ENCODE results near the gene PHLPP1. TPM values are rescaled to one million over a fixed set of nuclear protein-coding genes. Genes with fewer than 3 reads are reported as not detected.

The PHLPP1 gene
- total RNA-seq, 1 donor from 2014 or later = 13.3 TPM

DNA sequence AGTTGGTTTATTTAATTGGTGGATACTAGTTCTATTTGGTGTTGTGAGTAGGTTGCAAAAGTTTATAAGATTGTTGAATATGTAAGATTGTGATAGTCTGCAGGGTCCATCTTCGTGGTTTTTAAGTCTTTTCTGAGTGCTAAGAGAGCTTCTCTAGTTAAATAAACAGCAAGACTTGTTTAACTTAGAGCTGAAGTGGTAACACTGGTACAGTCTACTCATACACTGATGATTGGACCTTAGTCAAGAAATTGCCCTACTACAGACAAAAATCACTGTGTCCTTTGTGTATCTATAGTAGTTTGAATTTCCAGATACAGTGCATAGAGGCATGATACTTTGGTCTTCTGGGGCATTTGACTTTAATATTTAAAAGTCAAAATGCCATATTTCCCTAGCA lies 94.6 kb downstream of the PHLPP1 start:
- Histone ChIP-seq H3K9me3 (ENCODE audit: insufficient read depth, low read depth, low read length) (no peaks in the 10 kb centered on the region), H3K9ac (ENCODE audit: low read length) (no peak overlapping the region), H3K27me3 (ENCODE audit: insufficient read depth, low read length) (no peaks in the 10 kb centered on the region), H3K4me2 (ENCODE audit: low read length) (no peak overlapping the region), H2AFZ (ENCODE audit: low read depth, low read length) (no peak overlapping the region), H3K79me2 (ENCODE audit: insufficient read depth, low read length) (peaks cover 18% of the 10 kb centered on the region), H3K4me3 (ENCODE audit: insufficient read depth, low read depth, low read length) (no peak overlapping the region), H4K20me1 (ENCODE audit: insufficient read depth, low read length) (no peaks in the 10 kb centered on the region), H3K27ac (ENCODE audit: low read depth, low read length) (no peak overlapping the region), H3K36me3 (ENCODE audit: insufficient read depth, low read length) (no peaks in the 10 kb centered on the region), H3K4me1 (ENCODE audit: insufficient read depth, low read length) (peaks cover 7% of the 10 kb centered on the region)
- H3K27ac Mint-ChIP-seq (ENCODE audit: unreplicated experiment) = no peak overlapping the region
- no peaks in the 10 kb centered on the region for H3K9me3 Mint-ChIP-seq (ENCODE audit: unreplicated experiment)
- no peak overlapping the region for H3K4me3 Mint-ChIP-seq (ENCODE audit: unreplicated experiment)
- no peaks in the 10 kb centered on the region for H3K27me3 Mint-ChIP-seq (ENCODE audit: low read depth, unreplicated experiment)
- no peak for TF ChIP-seq EZH2 (IDR thresholded peaks at IDR 0.05; ENCODE audit: insufficient read depth, low read length)
- TF ChIP-seq, protein P1, sequence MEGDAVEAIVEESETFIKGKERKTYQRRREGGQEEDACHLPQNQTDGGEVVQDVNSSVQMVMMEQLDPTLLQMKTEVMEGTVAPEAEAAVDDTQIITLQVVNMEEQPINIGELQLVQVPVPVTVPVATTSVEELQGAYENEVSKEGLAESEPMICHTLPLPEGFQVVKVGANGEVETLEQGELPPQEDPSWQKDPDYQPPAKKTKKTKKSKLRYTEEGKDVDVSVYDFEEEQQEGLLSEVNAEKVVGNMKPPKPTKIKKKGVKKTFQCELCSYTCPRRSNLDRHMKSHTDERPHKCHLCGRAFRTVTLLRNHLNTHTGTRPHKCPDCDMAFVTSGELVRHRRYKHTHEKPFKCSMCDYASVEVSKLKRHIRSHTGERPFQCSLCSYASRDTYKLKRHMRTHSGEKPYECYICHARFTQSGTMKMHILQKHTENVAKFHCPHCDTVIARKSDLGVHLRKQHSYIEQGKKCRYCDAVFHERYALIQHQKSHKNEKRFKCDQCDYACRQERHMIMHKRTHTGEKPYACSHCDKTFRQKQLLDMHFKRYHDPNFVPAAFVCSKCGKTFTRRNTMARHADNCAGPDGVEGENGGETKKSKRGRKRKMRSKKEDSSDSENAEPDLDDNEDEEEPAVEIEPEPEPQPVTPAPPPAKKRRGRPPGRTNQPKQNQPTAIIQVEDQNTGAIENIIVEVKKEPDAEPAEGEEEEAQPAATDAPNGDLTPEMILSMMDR (IDR thresholded peaks at IDR 0.05; ENCODE audit: insufficient read depth, low read depth, low read length) = no peak
- DNase-seq (ENCODE audit: low read depth) (no peak), FAIRE-seq (no peak)
- H3K36me3 Mint-ChIP-seq (ENCODE audit: low read depth, unreplicated experiment) = no peaks in the 10 kb centered on the region
- peaks cover 43% of the 10 kb centered on the region for H3K4me1 Mint-ChIP-seq (ENCODE audit: low read depth, unreplicated experiment)

DNA sequence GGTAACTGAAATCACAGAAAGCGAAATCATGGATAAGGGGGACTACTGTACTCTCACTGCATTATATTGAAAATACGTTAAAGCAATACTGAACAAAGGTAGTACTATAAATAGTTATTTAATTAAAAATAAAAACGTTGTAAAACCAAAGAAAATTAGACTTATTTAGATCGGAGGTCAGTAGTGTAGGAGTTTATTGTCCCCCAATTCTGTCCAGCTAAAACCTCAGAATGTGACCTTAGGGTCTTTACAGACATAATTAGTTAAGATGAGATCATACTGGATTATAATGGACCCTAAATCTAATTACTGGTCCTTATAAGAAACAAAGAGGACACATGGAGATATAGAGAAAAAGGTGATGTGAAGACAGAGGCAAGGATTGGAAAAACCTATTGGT lies 95.3 kb downstream of the PHLPP1 start:
- Histone ChIP-seq H3K4me3 (ENCODE audit: insufficient read depth, low read depth, low read length) (no peak overlapping the region), H3K9ac (ENCODE audit: low read length) (no peak overlapping the region), H3K9me3 (ENCODE audit: insufficient read depth, low read depth, low read length) (no peaks in the 10 kb centered on the region), H2AFZ (ENCODE audit: low read depth, low read length) (no peak overlapping the region), H3K4me1 (ENCODE audit: insufficient read depth, low read length) (peaks cover 7% of the 10 kb centered on the region), H3K79me2 (ENCODE audit: insufficient read depth, low read length) (peaks cover 15% of the 10 kb centered on the region), H4K20me1 (ENCODE audit: insufficient read depth, low read length) (no peaks in the 10 kb centered on the region), H3K36me3 (ENCODE audit: insufficient read depth, low read length) (no peaks in the 10 kb centered on the region), H3K27me3 (ENCODE audit: insufficient read depth, low read length) (no peaks in the 10 kb centered on the region), H3K4me2 (ENCODE audit: low read length) (no peak overlapping the region), H3K27ac (ENCODE audit: low read depth, low read length) (no peak overlapping the region)
- DNase-seq (ENCODE audit: low read depth) (no peak), FAIRE-seq (no peak)
- Mint-ChIP-seq H3K27me3 (ENCODE audit: low read depth, unreplicated experiment) (no peaks in the 10 kb centered on the region), H3K36me3 (ENCODE audit: low read depth, unreplicated experiment) (no peaks in the 10 kb centered on the region), H3K4me3 (ENCODE audit: unreplicated experiment) (peak overlapping the region; percentile 34), H3K9me3 (ENCODE audit: unreplicated experiment) (no peaks in the 10 kb centered on the region), H3K4me1 (ENCODE audit: low read depth, unreplicated experiment) (peaks cover 47% of the 10 kb centered on the region), H3K27ac (ENCODE audit: unreplicated experiment) (no peak overlapping the region)
- TF ChIP-seq EZH2 (IDR thresholded peaks at IDR 0.05; ENCODE audit: insufficient read depth, low read length) = no peak
- TF ChIP-seq, protein P1 (IDR thresholded peaks at IDR 0.05; ENCODE audit: insufficient read depth, low read depth, low read length) = no peak

DNA sequence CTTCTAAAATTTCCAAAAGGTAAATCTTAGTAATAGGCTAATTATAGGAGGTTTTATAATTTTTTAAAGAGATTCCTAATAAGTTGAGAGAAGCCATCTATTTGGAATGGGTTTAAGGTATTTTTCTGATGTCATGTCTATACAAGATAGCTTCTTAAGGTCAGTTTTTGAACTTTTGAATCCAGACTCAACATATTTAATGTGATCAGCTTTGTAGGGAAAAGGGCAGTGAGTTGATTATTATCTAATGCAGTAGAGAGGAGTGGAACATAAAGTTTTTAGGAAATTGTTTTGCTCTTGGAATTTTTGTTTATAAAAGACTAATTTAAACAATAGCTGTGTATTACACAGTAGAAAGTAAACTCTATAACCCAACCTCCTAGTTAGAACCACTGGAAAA lies 96.3 kb downstream of the PHLPP1 start:
- Histone ChIP-seq H3K4me3 (ENCODE audit: insufficient read depth, low read depth, low read length) (no peak overlapping the region), H3K79me2 (ENCODE audit: insufficient read depth, low read length) (peaks cover 15% of the 10 kb centered on the region), H3K4me1 (ENCODE audit: insufficient read depth, low read length) (peaks cover 7% of the 10 kb centered on the region), H3K9me3 (ENCODE audit: insufficient read depth, low read depth, low read length) (no peaks in the 10 kb centered on the region), H3K36me3 (ENCODE audit: insufficient read depth, low read length) (no peaks in the 10 kb centered on the region), H3K27me3 (ENCODE audit: insufficient read depth, low read length) (no peaks in the 10 kb centered on the region), H4K20me1 (ENCODE audit: insufficient read depth, low read length) (no peaks in the 10 kb centered on the region), H3K27ac (ENCODE audit: low read depth, low read length) (no peak overlapping the region), H3K9ac (ENCODE audit: low read length) (no peak overlapping the region), H2AFZ (ENCODE audit: low read depth, low read length) (no peak overlapping the region), H3K4me2 (ENCODE audit: low read length) (no peak overlapping the region)
- DNase-seq (ENCODE audit: low read depth) = no peak
- Mint-ChIP-seq H3K27me3 (ENCODE audit: low read depth, unreplicated experiment) (no peaks in the 10 kb centered on the region), H3K4me3 (ENCODE audit: unreplicated experiment) (no peak overlapping the region), H3K4me1 (ENCODE audit: low read depth, unreplicated experiment) (peaks cover 52% of the 10 kb centered on the region), H3K9me3 (ENCODE audit: unreplicated experiment) (no peaks in the 10 kb centered on the region), H3K27ac (ENCODE audit: unreplicated experiment) (peak overlapping the region; percentile 16), H3K36me3 (ENCODE audit: low read depth, unreplicated experiment) (no peaks in the 10 kb centered on the region)
- no peak for FAIRE-seq
- TF ChIP-seq, protein P1 (IDR thresholded peaks at IDR 0.05; ENCODE audit: insufficient read depth, low read depth, low read length) = no peak

Measured in astrocyte (in vitro differentiated cells and primary cell).